ENCODE data around the gene SLC22A12.

The SLC22A12 gene

GRCh38 chr11:64597671-64598101 is 6.7 kb downstream of the SLC22A12 start:
- no peak overlapping the region for H3K4me3 ChIP-seq (ENCODE audit: low read length)
- no peak for DNase-seq (ENCODE audit: low read depth)
- TF ChIP-seq CTCF (conservative IDR thresholded peaks at IDR 0.05; ENCODE audit: low read length), result no peak

- no peak for DNase-seq (ENCODE audit: low read depth)
- H3K4me3 ChIP-seq (ENCODE audit: low read length), result no peak overlapping the region
- TF ChIP-seq CTCF (conservative IDR thresholded peaks at IDR 0.05; ENCODE audit: low read length), result no peak
Observed at GRCh38 chr11:64598106-64598796, 7.2 kb downstream of the SLC22A12 start.

- no peak overlapping the region for H3K4me3 ChIP-seq (ENCODE audit: low read length)
- no peak for DNase-seq (ENCODE audit: low read depth)
- no peak for TF ChIP-seq CTCF (conservative IDR thresholded peaks at IDR 0.05; ENCODE audit: low read length)
Observed at GRCh38 chr11:64598797-64599697, 8.0 kb downstream of the SLC22A12 start.

GRCh38 chr11:64599698-64600211 is 8.7 kb downstream of the SLC22A12 start:
- H3K4me3 ChIP-seq (ENCODE audit: low read length), result no peak overlapping the region
- no peak for DNase-seq (ENCODE audit: low read depth)
- no peak for TF ChIP-seq CTCF (conservative IDR thresholded peaks at IDR 0.05; ENCODE audit: low read length)

GRCh38 chr11:64600281-64600992 is 9.4 kb downstream of the SLC22A12 start:
- no peak for TF ChIP-seq CTCF (conservative IDR thresholded peaks at IDR 0.05; ENCODE audit: low read length)
- no peak for DNase-seq (ENCODE audit: low read depth)

GRCh38 chr11:64601605-64602465 is 10.8 kb downstream of the SLC22A12 start:
- TF ChIP-seq CTCF (conservative IDR thresholded peaks at IDR 0.05; ENCODE audit: low read length), result no peak
- no peak for DNase-seq (ENCODE audit: low read depth)
- H3K4me3 ChIP-seq (ENCODE audit: low read length), result no peak overlapping the region

More at GRCh38 chr11:64600281-64600992, 9.4 kb downstream of the SLC22A12 start:
- H3K4me3 ChIP-seq (ENCODE audit: low read length), result no peak overlapping the region

Measured in AG10803 (cell line).